HCT116 (cell line): ENCODE measurements around the gene METTL13. TPM values are rescaled to one million over a fixed set of nuclear protein-coding genes. Genes with fewer than 3 reads are reported as not detected.

Experiments
- ATAC-seq: fragments of 200-7000 bp; cut with Tn5 transposase; 2 replicates; pipeline ENCODE4 v1.9.1; 2020; ENCODE audit warnings: mild to moderate bottlenecking, moderate library complexity
- BruUV-seq: library from RNA; stranded (reverse); fragments of 400-500 nt; replicated peaks from 2 replicates; lab custom pipeline; 2021; lab: Mats Ljungman, UMichigan
- CTCF ChIA-PET: fragments of 300-600 bp; sonication (Branson Sonifier 250); formaldehyde crosslinking; loops from one replicate; lab custom pipeline; 2021; ENCODE audit warnings: antibody characterized with exemption; lab: Charles Lee
- POLR2A ChIA-PET: fragments of 300-600, 350-600 bp; sonication (Branson Sonifier 250); formaldehyde crosslinking; loops from one replicate; lab custom pipeline; 2021; ENCODE audit warnings: antibody characterized with exemption; lab: Charles Lee
- RAD21 ChIA-PET, 2 experiments: fragments of 300-600 bp; sonication (Branson Sonifier 250); formaldehyde crosslinking; loops; one replicate each; lab custom pipeline; 2023; ENCODE audit warnings: low total read pairs in 2 of 2; ENCODE audit not compliant: uncharacterized antibody in 2 of 2, unreplicated experiment in 2 of 2, low non-redundant PET in 1 of 2; lab: Charles Lee
- DNase-seq: peaks from one replicate; pipeline ENCODE4 v3.0.0-alpha.2; 2010; ENCODE audit warnings: low read depth, low spot score
- H2AFZ ChIP-seq: fragments of 200-600 bp; shearing (Covaris generic), sonication (generic); 2 replicates; pipeline ENCODE4 v1.6.1; 2017; ENCODE audit warnings: low read depth, mixed run types, mixed read lengths, antibody characterized with exemption, low read length; ENCODE audit not compliant: poor library complexity, severe bottlenecking
- H3K27ac ChIP-seq: 2 replicates; pipeline ENCODE4 v1.5.1; 2012; ENCODE audit warnings: low read depth, low read length
- H3K27me3 ChIP-seq: fragments of 200-600 bp; sonication (generic); 2 replicates; pipeline ENCODE4 v1.6.1; 2016; ENCODE audit warnings: mixed run types, low read length, mixed read lengths; ENCODE audit not compliant: insufficient read depth
- H3K36me3 ChIP-seq, 2 experiments: fragments of 200-500 bp in 1 of 2; fragments of 200-600 bp in 1 of 2; sonication (Bioruptor generic) in 1 of 2; sonication (generic) in 1 of 2; 2 replicates each; pipeline versions ENCODE4 v1.5.1 to v1.6.1; 2014 to 2016; ENCODE audit warnings: low read length in 2 of 2, inconsistent platforms in 1 of 2, mixed read lengths in 1 of 2, mixed run types in 1 of 2; ENCODE audit not compliant: insufficient read depth in 2 of 2, control insufficient read depth in 1 of 2
- H3K4me1 ChIP-seq, 2 experiments: fragments of 200-600 bp in 1 of 2; sonication (generic) in 1 of 2; 2 replicates each; pipeline versions ENCODE4 v1.5.1 to v1.6.1; 2012 to 2017; ENCODE audit warnings: low read length in 2 of 2, inconsistent platforms in 1 of 2, mild to moderate bottlenecking in 1 of 2, mixed read lengths in 1 of 2, mixed run types in 1 of 2, moderate library complexity in 1 of 2; ENCODE audit not compliant: insufficient read depth in 2 of 2, control insufficient read depth in 1 of 2
- H3K4me2 ChIP-seq: fragments of 200-600 bp; sonication (generic); 2 replicates; pipeline ENCODE4 v1.6.1; 2017; ENCODE audit warnings: mixed run types, low read length, mixed read lengths
- H3K4me3 ChIP-seq, 2 experiments: fragments of 200-600 bp in 1 of 2; sonication (generic) in 1 of 2; replicated peaks in 1 of 2; 2 replicates each; pipeline ENCODE4 v1.5.1; 2011 to 2016; ENCODE audit warnings: low read length in 2 of 2, control low read depth in 1 of 2, low read depth in 1 of 2, mild to moderate bottlenecking in 1 of 2, mixed read lengths in 1 of 2, mixed run types in 1 of 2
- H3K79me2 ChIP-seq: fragments of 200-600 bp; sonication (generic); 2 replicates; pipeline ENCODE4 v1.6.1; 2017; ENCODE audit warnings: mild to moderate bottlenecking, mixed run types, low read length, moderate library complexity, mixed read lengths; ENCODE audit not compliant: insufficient read depth
- H3K9ac ChIP-seq: fragments of 200-600 bp; sonication (generic); 2 replicates; pipeline ENCODE4 v1.6.1; 2016; ENCODE audit warnings: low read length, mixed read lengths
- H3K9me2 ChIP-seq: fragments of 200-600 bp; sonication (generic), shearing (Covaris generic); 2 replicates; pipeline ENCODE4 v1.6.1; 2017; ENCODE audit warnings: mixed run types, mild to moderate bottlenecking, moderate library complexity; ENCODE audit not compliant: insufficient read depth
- H3K9me3 ChIP-seq, 2 experiments: fragments of 200-500 bp in 1 of 2; fragments of 200-600 bp in 1 of 2; sonication (Bioruptor generic) in 1 of 2; sonication (generic) in 1 of 2; 2 replicates each; pipeline ENCODE4 v1.6.1; 2014 to 2017; ENCODE audit warnings: low read length in 2 of 2, mixed read lengths in 2 of 2, inconsistent platforms in 1 of 2, low read depth in 1 of 2, mild to moderate bottlenecking in 1 of 2, mixed run types in 1 of 2, moderate library complexity in 1 of 2; ENCODE audit not compliant: control insufficient read depth in 1 of 2, insufficient read depth in 1 of 2
- H4K20me1 ChIP-seq: fragments of 200-600 bp; sonication (generic), shearing (Covaris generic); 2 replicates; pipeline ENCODE4 v1.6.1; 2017; ENCODE audit warnings: mixed run types, mild to moderate bottlenecking, moderate library complexity; ENCODE audit not compliant: insufficient read depth
- CTCF ChIP-seq, 3 experiments: fragments of 200-600 bp in 1 of 3; sonication (generic) in 1 of 3; IDR thresholded peaks in 2 of 3; conservative IDR thresholded peaks in 1 of 3; 2 replicates each; pipeline ENCODE4 v1.5.1; 2012 to 2017; ENCODE audit warnings: low read depth in 2 of 3, low read length in 2 of 3, antibody characterized with exemption in 1 of 3, borderline replicate concordance in 1 of 3, control low read depth in 1 of 3, mild to moderate bottlenecking in 1 of 3, mixed read lengths in 1 of 3, mixed run types in 1 of 3, moderate library complexity in 1 of 3; ENCODE audit not compliant: insufficient read depth in 1 of 3
- EZH2 ChIP-seq: fragments of 200-600 bp; sonication (generic); IDR thresholded peaks from 2 replicates; pipeline ENCODE4 v1.6.1; 2017; ENCODE audit warnings: antibody characterized with exemption, mixed run types
- FOSL1 ChIP-seq: IDR thresholded peaks from 2 replicates; pipeline ENCODE4 v1.6.1; 2012; ENCODE audit warnings: low read depth
- POLR2AphosphoS5 ChIP-seq: IDR thresholded peaks from 2 replicates; pipeline ENCODE4 v1.6.1; 2011; ENCODE audit warnings: mild to moderate bottlenecking, low read depth, low read length, moderate library complexity
- intact Hi-C: fragments of 100-400 bp; cut with micrococcal nuclease; formaldehyde crosslinking; loops from 2 replicates; pipeline ENCODE4 v1.10.0; 2022
- total RNA-seq: library from RNA; stranded (reverse); gene quantifications from one replicate; pipeline ENCODE4 v1.2.1, GENCODE V29; 2021; ENCODE audit not compliant: unreplicated experiment
- TF ChIP-seq, protein P1 (sequence below): IDR thresholded peaks from 2 replicates; pipeline ENCODE4 v1.6.1; 2012
- TF ChIP-seq, protein P2 (sequence below): IDR thresholded peaks from 2 replicates; pipeline ENCODE4 v1.6.1; 2012; ENCODE audit warnings: low read depth

METTL13 gene
- total RNA-seq, 1 experiment from 2014 or later: 33.9 TPM

GRCh38 chr1:171743081-171743870, 38.2 kb upstream of the METTL13 start (continued):
- TF ChIP-seq, protein P1, sequence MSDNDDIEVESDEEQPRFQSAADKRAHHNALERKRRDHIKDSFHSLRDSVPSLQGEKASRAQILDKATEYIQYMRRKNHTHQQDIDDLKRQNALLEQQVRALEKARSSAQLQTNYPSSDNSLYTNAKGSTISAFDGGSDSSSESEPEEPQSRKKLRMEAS: no peak
- no peak for TF ChIP-seq CTCF (IDR thresholded peaks at IDR 0.05 in 2 of 3, conservative IDR thresholded peaks at IDR 0.05 in 1 of 3; ENCODE audit: borderline replicate concordance in 1 of 3, insufficient read depth in 1 of 3, low read depth in 2 of 3, low read length in 2 of 3)

GRCh38 chr1:171744986-171745385, 36.5 kb upstream of the METTL13 start:
- Histone ChIP-seq H3K9me2 (no peaks in the 10 kb centered on the region), H3K4me2 (no peak overlapping the region), H3K4me3 (no peak overlapping the region), H3K9ac (no peak overlapping the region), H3K27me3 (no peaks in the 10 kb centered on the region), H3K4me1 (peaks cover 4 to 20% of the 10 kb centered on the region in 2 experiments; a peak in 3 of 4 replicates), H4K20me1 (no peaks in the 10 kb centered on the region), H3K27ac (no peak overlapping the region), H3K9me3 (no peaks in the 10 kb centered on the region), H2AFZ (no peak overlapping the region), H3K36me3 (no peaks in the 10 kb centered on the region), H3K79me2 (no peaks in the 10 kb centered on the region)
- no TSS peak for BruUV-seq
- ChIA-PET CTCF (no interaction called here), POLR2A (no interaction called here), RAD21 (no interaction called here)
- DNase-seq (no peak), ATAC-seq (no peak)
- intact Hi-C loops: loop anchor here (5.0 kb wide), 1 partner anchor 37 kb away; the partner anchor contains the start of gene METTL13
- TF ChIP-seq POLR2AphosphoS5 (no peak), FOSL1 (no peak), EZH2 (no peak), CTCF (IDR thresholded peaks at IDR 0.05 in 2 of 3, conservative IDR thresholded peaks at IDR 0.05 in 1 of 3; ENCODE audit: borderline replicate concordance in 1 of 3, insufficient read depth in 1 of 3, low read depth in 2 of 3, low read length in 2 of 3) (no peak)
- TF ChIP-seq, protein P2, sequence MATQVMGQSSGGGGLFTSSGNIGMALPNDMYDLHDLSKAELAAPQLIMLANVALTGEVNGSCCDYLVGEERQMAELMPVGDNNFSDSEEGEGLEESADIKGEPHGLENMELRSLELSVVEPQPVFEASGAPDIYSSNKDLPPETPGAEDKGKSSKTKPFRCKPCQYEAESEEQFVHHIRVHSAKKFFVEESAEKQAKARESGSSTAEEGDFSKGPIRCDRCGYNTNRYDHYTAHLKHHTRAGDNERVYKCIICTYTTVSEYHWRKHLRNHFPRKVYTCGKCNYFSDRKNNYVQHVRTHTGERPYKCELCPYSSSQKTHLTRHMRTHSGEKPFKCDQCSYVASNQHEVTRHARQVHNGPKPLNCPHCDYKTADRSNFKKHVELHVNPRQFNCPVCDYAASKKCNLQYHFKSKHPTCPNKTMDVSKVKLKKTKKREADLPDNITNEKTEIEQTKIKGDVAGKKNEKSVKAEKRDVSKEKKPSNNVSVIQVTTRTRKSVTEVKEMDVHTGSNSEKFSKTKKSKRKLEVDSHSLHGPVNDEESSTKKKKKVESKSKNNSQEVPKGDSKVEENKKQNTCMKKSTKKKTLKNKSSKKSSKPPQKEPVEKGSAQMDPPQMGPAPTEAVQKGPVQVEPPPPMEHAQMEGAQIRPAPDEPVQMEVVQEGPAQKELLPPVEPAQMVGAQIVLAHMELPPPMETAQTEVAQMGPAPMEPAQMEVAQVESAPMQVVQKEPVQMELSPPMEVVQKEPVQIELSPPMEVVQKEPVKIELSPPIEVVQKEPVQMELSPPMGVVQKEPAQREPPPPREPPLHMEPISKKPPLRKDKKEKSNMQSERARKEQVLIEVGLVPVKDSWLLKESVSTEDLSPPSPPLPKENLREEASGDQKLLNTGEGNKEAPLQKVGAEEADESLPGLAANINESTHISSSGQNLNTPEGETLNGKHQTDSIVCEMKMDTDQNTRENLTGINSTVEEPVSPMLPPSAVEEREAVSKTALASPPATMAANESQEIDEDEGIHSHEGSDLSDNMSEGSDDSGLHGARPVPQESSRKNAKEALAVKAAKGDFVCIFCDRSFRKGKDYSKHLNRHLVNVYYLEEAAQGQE: no peak
